GM21576 (cell line): ENCODE data around the gene RBM3.

Experiments
- ATAC-seq: cut with Tn5 transposase; IDR thresholded peaks from one replicate; pipeline ENCODE4 v1.9.1; 2021; ENCODE audit warnings: mild to moderate bottlenecking, moderate library complexity; ENCODE audit not compliant: unreplicated experiment

RBM3 gene

DNA sequence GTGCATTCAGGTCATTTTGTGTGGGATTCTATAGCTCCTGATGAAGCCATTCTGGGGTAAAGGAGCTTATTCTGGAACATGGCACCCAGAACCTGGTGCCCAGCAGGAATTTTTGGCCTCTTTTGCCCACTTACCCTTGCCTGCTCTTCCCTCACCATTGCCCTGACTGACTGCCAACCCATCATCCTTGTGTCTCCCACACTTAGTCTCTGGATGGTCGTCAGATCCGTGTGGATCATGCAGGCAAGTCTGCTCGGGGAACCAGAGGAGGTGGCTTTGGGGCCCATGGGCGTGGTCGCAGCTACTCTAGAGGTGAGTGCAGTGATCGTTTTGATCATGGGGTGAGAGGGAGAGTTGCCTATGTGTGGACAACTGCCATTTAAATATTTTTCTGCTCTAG is 1.8 kb downstream of the RBM3 start:
- no peak for ATAC-seq

DNA sequence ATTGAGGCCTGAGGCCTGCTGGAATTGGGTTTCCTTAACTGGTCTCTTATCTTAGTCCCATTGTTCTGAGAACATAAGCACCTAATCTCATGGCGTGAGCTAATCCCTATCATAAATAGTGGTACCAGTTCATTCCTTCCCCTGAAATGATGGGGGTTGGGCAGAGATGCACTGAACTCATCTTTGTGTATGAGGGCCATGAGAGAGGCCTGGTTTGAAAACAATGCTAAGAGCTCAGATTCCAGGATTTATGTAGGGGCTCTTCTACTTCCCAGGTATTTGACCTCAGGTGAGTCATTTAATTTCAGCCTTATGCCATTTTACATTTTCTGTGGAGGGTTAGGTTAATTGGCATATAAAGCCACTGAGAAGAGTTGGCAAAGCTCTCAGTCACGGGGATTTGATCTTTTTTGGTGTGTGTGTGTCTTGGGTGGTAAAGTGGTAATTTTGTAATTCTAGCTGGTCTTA is 4.4 kb downstream of the RBM3 start:
- no peak for ATAC-seq

DNA sequence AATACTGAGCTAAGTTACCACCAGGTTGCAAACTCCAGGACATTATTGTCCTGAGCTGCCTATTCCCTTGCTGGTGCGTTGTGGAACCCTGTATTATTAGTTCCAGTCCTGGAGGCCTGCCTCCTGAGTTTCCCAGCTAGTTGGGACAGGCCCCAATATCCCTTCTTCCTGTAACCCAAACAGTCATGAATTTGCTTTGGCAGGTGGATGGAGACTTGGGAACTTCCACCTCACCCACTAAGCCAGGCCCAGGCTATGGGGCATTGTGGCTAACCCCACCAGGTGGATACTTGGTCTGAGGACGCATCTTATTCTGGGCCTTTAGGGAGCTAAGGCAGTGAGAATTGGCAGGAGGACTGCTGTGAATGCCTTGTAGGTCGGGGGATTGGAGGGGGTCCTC is 5.0 kb downstream of the RBM3 start:
- no peak for ATAC-seq

DNA sequence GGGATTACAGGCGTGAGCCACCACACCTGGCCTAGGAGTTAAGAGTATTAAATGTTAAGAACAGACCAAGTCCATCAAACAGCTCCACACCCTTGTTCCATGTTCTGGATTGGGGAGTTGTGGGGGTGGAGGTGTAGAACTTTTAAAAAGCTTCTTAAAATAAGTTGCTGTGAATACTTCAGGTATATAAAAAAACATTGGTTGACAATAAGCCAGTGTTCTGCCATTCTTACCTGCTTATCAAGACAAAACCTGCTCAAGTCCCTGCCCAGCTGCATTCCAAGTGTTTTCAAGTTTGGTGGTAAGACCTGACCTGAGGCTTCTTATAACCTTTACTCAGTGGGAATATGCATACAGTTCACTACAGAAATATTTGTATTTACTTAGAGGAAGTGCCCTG is 6.4 kb downstream of the RBM3 start:
- ATAC-seq, result no peak

DNA sequence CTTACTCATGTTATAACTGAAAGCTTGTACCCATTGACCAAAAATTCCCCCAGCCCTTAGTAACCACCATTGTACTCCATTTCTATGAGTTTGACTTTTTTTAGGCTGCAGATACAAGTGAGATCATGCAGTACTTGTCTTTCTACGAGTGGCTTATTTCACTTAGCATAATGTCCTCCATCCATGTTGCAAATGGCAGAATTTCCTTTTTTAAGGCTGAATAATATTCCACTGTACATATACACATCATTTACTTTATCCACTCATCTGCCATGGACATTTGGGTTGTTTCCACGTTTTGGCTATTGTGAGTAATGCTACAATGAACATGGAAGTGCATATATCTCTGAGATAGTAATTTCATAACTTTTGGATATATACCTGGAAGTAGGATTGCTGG is 10.4 kb downstream of the RBM3 start:
- no peak for ATAC-seq

DNA sequence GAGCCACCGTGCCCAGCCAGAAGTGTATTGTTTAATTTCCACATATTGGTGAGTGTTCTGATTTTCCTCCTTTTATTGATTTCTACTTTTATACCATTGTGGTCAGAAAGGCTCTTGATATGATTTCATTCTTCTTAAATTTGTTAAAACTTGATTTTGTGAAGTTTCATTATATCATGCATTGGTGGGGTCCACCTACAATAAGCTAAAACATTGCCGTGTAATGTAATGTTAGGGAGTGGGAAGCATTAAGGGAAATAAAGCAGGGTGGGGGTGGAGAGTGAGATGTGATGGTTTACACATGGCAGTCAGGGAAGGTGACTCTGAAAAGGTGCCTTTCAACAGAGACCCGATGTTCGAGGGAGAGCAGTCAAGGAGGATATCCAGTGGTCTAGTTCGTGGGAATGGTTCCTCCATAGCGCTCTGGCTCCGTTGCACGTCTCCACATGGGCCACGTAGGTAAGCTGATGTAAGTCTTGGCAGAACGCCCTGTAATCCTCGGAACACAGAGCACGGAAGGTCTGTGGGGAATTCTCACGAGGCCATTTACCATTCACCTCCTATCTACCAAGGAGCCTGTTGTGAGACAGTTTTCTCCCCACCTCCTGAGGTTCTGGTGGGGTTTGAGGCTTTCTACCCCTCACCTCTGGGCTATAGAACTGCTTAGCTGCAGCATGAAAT is 15.3 kb downstream of the RBM3 start:
- no peak for ATAC-seq

DNA sequence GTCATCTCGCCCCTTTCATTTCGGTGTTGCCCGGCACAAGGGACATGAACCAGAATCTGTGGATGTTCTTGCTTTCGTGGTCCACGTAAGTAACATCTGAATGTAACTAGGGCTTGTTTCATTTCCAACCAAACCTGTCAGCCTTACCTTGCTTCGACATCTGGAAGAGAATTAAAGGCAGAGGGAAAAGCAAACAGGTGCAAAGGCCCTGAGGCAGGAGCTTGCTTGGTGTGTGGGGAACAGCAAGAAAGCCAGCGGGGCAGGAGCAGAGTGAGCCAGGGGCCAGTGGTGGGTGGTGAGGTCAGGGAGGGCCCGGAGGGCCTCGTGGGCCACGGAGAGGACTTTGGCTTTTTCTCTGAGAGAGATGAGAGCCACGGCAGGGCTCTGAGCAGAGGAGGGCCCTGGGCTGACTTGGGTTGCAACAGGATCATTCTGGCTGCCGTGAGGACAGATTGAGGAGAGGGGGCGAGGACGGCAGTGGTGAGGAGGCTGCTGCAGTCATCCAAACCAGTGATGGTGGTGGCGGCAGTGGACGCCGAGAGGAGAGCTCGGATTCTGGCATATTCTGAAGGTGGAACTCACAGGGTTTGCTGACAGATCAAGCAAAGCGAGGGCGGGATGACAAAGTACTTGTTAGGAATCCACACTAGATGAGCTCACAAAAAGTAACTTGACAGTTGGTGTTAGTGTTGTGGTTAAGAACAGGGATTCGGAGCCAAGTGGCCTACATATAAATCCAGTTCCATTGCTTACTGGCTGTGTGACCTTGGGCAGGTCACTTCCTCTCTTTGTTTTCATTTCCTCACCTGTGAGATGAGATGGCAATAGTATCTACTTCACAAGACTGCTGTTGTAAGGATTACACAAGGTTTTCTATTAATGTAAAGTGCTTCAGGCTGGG is 16.2 kb downstream of the RBM3 start:
- ATAC-seq, result no peak

DNA sequence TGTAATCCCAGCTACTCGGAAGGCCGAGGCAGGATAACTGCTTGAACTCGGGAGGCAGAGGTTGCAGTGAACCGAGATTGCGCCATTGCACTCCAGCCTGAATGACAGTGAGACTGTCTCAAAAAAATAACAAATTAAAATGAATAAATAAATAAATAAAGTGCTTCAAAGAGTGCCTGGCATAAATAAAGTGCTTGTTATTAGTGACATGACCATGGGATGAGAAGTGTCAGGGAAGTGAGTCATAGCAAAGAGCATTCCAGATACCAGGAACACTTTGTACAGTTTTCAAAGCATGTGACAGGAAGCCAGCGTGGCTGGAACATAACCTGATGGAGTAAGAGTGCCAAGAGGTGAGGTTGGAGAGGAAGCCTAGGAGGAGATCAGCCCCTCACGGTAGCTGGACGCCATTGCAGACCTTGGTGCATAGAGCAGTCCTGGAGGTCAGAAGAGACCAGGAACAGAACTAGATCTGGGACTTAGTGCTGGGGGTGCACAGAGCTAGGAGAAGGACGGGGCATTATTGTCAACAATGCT is 17.0 kb downstream of the RBM3 start:
- ATAC-seq, result no peak

DNA sequence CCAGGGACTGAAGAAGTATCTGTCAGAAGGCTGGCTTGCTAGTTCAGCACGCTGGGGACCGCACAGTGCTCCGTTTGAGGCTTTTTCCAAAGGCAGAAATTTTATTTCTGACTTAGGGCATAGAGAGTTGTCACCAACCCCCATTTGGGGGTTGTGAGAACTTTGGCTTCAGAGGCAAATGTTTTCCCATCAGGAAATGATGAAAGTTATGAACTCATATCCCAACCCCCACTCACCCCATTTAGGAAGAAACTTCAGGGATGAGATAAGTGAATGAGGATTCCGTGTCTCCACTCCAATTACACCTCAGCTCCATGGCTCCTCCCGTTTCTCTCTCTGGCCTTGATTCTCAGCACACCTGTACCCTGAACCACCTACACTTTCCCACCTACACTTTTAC is 18.7 kb downstream of the RBM3 start:
- no peak for ATAC-seq

DNA sequence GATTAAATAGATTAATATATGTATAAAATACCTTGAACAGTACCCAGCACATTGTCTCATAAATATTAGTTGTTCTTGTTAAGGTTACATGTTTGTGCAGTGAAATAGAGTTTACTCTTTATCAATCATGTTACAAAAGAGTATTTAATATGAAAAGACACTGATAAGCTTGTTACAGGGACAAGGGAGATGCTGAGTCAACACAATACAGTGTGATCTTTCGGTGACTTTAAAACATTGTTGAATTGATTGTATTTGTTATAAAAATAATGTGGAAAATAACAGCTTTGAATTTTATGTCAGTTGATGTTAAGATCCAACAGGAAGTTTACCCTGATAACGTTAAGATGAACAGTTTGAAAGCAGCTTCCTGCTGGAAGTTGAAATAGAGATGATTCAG is 21.6 kb downstream of the RBM3 start:
- no peak for ATAC-seq

DNA sequence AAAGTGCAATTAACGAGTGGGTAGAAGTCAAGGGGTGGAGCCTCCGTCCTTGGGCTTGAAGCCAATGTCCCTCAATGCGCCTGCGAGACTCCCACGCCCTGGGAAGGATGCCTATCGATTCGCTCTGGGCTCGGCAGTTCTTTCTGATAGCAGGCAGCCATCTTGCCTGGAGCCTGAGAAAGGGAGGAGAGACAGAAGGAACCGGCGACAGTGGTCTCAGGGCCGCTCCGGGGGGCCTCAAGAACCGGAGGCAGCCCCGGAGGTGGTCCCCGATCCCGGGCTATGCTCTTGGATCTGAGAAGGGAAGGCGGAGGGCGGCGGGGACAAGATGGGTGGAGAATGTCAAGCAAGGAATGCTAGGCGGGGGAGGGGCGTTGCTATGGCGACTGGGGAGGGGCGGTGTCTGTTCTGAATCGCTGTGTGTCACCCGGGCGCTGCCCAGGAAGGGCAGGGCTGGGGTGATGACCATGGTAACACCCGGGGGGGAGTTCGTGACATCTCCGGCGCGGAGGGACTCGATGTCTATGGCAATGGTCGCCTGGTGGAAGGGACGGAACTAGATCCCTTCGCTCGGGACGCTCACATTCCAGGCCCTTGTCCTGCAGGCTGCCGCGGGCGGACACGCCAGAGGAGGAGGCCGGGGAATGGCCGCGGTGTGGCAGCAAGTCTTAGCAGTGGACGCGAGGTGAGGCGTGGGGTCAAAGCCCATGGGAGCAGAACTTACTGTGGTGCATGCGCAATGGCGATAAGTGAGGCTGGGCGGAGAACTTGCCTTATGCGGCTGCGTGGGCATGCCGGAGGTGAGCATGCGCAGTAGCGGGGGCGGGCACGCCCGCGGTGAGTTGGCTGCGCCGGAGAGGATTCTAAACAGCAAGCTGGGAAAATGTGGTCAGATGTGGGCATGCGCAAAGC is 23.3 kb downstream of the RBM3 start, which contains the start of gene WDR13:
Gene WDR13, plus strand, starts transcription at position 140 of the 912 bp plus-strand sequence. Its CDS starts 505 bp downstream, at position 645.
- peak; percentile 59 for ATAC-seq

DNA sequence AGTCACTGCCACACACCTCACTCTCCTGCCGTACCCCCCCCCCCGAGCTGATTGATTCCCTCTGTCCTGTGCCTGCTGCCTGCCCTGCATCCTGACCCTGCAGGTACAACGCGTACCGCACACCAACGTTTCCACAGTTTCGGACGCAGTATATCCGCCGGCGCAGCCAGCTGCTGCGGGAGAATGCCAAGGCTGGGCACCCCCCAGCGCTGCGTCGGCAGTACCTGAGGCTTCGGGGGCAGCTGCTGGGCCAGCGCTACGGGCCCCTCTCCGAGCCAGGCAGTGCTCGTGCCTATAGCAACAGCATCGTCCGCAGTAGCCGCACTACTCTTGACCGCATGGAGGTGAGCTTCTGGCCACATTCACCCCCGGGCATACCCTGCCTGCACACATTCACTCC is 24.3 kb downstream of the RBM3 start:
- ATAC-seq, result no peak

DNA sequence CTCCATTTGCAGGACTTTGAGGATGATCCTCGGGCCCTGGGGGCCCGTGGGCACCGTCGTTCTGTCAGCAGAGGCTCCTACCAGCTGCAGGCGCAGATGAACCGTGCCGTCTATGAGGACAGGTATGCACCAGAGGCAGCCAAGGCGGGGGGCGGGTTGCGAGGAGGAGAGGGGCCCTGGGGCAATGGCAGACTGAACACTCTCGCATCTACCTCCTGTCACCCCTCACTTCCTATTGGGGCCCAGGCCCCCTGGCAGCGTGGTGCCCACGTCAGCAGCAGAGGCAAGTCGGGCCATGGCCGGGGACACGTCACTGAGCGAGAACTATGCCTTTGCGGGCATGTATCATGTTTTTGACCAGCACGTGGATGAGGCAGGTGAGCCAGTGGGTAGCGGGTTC is 25.1 kb downstream of the RBM3 start:
- no peak for ATAC-seq

DNA sequence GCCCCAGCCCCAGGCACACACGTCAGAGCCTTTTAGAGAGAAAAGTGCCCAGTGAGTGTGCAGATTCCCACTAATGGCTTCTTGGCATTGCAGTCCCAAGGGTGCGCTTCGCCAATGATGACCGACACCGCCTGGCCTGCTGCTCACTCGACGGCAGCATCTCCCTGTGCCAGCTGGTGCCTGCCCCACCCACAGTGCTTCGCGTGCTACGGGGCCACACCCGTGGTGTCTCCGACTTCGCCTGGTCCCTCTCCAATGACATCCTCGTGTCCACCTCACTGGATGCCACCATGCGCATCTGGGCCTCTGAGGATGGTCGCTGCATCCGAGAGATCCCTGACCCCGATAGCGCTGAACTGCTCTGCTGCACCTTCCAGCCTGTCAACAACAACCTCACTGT is 25.9 kb downstream of the RBM3 start:
- ATAC-seq, result no peak

DNA sequence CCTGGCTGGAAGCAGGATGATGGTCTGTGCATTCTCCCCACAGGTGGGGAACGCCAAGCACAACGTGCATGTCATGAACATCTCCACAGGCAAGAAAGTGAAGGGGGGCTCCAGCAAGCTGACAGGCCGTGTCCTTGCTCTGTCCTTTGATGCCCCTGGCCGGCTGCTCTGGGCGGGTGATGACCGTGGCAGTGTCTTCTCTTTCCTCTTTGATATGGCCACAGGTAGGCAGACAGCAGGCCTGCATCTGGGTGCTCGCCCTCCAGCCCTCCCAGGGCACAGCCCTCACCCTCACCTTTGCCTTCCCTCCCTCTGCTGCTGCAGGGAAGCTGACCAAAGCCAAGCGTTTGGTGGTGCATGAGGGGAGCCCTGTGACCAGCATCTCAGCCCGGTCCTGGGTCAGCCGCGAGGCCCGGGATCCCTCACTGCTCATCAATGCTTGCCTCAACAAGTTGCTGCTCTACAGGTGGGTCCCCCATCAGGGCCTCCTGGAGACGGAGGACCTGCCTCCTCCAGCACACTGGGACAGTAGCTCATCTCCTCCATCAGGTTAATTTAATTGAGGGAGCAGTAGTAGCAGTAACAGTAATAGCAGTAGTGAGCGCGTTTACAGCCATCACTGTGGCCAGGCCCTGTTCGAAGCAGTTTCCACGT is 27.6 kb downstream of the RBM3 start:
- ATAC-seq, result no peak

DNA sequence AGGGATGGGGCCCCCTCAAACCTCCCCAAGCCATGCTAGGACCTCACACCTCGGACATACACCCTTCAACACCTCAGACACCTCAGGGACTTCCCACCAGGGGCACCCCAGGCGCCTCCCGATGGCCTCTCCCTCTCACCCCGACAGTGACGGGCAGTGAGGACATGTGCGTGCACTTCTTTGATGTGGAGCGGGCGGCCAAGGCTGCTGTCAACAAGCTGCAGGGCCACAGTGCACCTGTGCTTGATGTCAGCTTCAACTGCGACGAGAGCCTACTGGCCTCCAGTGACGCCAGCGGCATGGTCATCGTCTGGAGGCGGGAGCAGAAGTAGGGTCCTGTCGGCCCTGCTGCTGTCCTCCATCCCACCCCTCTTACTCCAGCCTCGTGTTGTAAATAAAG is 30.4 kb downstream of the RBM3 start:
- no peak for ATAC-seq

DNA sequence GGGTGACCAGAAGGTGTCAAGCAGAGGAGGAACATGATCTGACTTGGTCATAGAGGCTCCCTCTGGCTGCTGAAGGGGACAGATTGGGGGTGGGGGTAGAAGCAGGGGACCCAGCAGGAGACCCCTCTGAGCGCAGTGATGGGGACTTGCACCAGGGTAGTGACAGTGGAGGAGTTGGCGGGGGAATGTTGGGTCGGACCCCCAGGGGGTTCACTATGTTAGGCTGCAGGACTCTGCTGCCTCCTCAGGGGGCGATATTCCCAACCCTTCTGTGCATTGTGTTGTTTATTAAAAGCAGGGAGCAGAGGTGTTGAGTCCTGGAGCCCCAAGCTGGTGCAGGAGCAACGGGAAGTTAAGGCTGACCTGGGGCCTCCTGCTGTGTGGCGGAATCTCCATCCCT is 31.8 kb downstream of the RBM3 start:
- no peak for ATAC-seq

DNA sequence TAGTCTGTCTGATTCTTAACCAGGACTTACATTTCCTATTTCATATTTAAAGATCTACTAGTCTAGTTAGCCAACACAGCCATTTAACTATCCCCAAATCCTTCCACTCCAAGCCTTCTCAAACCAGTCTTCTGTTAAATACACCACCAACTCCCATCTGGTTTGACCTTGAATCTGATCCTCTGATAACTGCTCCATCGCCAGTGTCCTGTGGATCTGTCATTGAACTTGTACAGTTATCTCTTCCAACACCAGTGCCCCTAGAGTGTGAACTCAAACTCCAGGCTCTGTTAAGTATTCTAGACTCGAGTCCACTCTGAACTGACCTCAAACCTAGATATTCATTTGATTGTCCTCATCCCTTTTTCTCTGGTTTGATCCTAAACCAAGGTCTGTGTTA is 37.4 kb downstream of the RBM3 start:
- ATAC-seq, result no peak

DNA sequence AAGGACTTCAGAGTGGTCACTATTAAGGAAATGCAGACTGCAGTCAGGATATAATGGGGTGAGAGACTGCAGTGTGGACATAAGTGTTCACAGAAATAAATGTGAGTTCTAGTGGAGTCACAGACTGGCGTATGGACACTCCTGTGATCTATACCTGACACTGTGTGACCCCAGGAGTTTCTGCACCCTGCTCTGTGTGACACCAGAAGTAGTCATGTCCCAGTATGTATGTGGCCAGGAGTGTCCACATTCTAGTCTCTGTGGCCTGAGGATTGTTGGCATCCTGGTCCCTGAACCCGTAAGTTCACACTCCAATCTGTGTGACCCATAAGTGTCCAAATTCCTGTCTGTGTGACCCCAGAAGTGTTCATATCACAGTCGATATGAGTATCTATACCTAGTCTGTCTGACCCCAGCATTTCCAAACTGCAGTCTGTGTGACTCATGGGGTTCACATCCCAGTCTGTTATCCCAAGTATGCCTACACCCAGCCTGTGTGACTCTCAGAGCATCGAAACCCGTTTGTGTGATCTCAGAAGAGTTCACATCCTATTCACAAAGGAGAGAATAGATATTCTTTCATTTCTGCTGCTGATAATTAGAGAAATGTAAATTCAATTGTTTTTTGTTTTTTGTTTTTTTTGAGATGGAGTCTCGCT is 39.3 kb downstream of the RBM3 start:
- ATAC-seq, result no peak

DNA sequence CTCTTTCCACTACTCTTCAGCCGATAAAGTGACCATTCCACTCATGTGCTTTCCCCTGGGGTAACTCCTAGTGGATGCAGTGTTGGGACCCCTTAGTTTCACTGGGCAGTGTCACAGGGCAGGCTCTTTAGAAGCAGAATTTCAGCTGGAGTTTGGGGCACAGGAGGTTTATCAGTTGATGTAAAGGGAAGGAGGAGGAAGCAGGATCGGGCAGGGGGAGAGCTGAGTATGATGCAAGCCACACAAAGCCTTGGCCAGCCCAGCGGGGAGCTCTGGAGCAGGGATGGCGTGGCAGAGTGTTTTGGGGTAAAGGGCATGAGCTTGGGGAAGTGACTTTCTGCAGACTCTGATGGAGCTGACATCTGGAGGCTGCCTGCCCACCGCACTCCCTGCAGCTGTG is 42.3 kb downstream of the RBM3 start:
- ATAC-seq, result no peak
